PFSK-1 (cell line): ENCODE measurements around the gene NT5DC1.

ENCODE experiments used
- POLR2AphosphoS5 ChIP-seq: IDR thresholded peaks from 2 replicates; pipeline ENCODE4 v1.6.1; 2012; ENCODE audit warnings: low read depth, mild to moderate bottlenecking, control low read depth, low read length, moderate library complexity
- TAF1 ChIP-seq: IDR thresholded peaks from 2 replicates; pipeline ENCODE4 v1.6.1; 2012; ENCODE audit warnings: low read length, control low read depth, borderline replicate concordance; ENCODE audit not compliant: insufficient read depth
- TF ChIP-seq, protein P1 (sequence below), 2 experiments: IDR thresholded peaks; 2 replicates each; pipeline versions ENCODE4 v1.6.1 to v1.8.0; 2011 to 2012; ENCODE audit warnings: low read depth in 2 of 2, low read length in 2 of 2, control low read depth in 1 of 2, inconsistent platforms in 1 of 2, mild to moderate bottlenecking in 1 of 2, moderate library complexity in 1 of 2; ENCODE audit not compliant: insufficient read depth in 1 of 2

GRCh38 chr6:116166369-116166768 is 65.7 kb downstream of the NT5DC1 start:
- TF ChIP-seq, protein P1, sequence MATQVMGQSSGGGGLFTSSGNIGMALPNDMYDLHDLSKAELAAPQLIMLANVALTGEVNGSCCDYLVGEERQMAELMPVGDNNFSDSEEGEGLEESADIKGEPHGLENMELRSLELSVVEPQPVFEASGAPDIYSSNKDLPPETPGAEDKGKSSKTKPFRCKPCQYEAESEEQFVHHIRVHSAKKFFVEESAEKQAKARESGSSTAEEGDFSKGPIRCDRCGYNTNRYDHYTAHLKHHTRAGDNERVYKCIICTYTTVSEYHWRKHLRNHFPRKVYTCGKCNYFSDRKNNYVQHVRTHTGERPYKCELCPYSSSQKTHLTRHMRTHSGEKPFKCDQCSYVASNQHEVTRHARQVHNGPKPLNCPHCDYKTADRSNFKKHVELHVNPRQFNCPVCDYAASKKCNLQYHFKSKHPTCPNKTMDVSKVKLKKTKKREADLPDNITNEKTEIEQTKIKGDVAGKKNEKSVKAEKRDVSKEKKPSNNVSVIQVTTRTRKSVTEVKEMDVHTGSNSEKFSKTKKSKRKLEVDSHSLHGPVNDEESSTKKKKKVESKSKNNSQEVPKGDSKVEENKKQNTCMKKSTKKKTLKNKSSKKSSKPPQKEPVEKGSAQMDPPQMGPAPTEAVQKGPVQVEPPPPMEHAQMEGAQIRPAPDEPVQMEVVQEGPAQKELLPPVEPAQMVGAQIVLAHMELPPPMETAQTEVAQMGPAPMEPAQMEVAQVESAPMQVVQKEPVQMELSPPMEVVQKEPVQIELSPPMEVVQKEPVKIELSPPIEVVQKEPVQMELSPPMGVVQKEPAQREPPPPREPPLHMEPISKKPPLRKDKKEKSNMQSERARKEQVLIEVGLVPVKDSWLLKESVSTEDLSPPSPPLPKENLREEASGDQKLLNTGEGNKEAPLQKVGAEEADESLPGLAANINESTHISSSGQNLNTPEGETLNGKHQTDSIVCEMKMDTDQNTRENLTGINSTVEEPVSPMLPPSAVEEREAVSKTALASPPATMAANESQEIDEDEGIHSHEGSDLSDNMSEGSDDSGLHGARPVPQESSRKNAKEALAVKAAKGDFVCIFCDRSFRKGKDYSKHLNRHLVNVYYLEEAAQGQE (IDR thresholded peaks at IDR 0.05; ENCODE audit: insufficient read depth in 1 of 2, low read depth in 2 of 2, low read length in 2 of 2), result no peak
- TF ChIP-seq TAF1 (no peak), POLR2AphosphoS5 (no peak)
